Stimulated activated naive CD8-positive, alpha-beta T cell treated with anti-CD3 and anti-CD28 coated beads, Interleukin-15, Interleukin-2, amounts not matched to agents 100 U/mL and 50 U/mL, for 24 hours (primary cell): ENCODE measurements around the gene HSH2D.
"Not testable (repeated sequence)": the region's sequence is repeated elsewhere in the genome, so short reads cannot be mapped to it uniquely, and the experiment has no call there.

ENCODE experiments used
- ATAC-seq: fragments of 150-1000 bp; cut with Tn5 transposase; one replicate; pipeline ENCODE4 v1.10.0; 2021
- DNase-seq: peaks from one replicate; pipeline ENCODE4 v3.0.0; 2021

Gene HSH2D

GRCh38 chr19:16155128-16155527 is 11.6 kb downstream of the HSH2D start:
- DNase-seq (no peak), ATAC-seq (no peak)

GRCh38 chr19:16156904-16157303 is 13.4 kb downstream of the HSH2D start:
- DNase-seq (no peak), ATAC-seq (no peak)

- ATAC-seq: no peak
These were observed 14.1 kb downstream of the HSH2D start for GRCh38 chr19:16157601-16158000.

GRCh38 chr19:16159655-16160054 is 16.2 kb downstream of the HSH2D start:
- no peak for DNase-seq
- ATAC-seq: no peak

More at GRCh38 chr19:16157601-16158000, 14.1 kb downstream of the HSH2D start:
- no peak for DNase-seq

GRCh38 chr19:16160445-16160942 is 17.0 kb downstream of the HSH2D start:
- no peak for DNase-seq
- peak; percentile 92 for ATAC-seq

- ATAC-seq (peak; percentile 90), DNase-seq (peak; percentile 78)
These were observed 17.6 kb downstream of the HSH2D start for GRCh38 chr19:16160943-16161560.

- peak; percentile 44 for DNase-seq
- no peak for ATAC-seq
These were observed 18.4 kb downstream of the HSH2D start for GRCh38 chr19:16161840-16162239.

GRCh38 chr19:16164222-16164890 is 20.9 kb downstream of the HSH2D start:
- DNase-seq: no peak
- ATAC-seq: no peak

- no peak for ATAC-seq
These were observed 22.9 kb downstream of the HSH2D start for GRCh38 chr19:16166417-16166816.

GRCh38 chr19:16167055-16167454 is 23.6 kb downstream of the HSH2D start:
- ATAC-seq (no peak), DNase-seq (no peak)

More at GRCh38 chr19:16166417-16166816, 22.9 kb downstream of the HSH2D start:
- DNase-seq: no peak

- DNase-seq: no peak
These were observed 25.1 kb downstream of the HSH2D start for GRCh38 chr19:16168465-16169081.

GRCh38 chr19:16170134-16170533 is 26.6 kb downstream of the HSH2D start:
- no peak for ATAC-seq
- no peak for DNase-seq

More at GRCh38 chr19:16168465-16169081, 25.1 kb downstream of the HSH2D start:
- peak; percentile 14 for ATAC-seq

- DNase-seq (no peak), ATAC-seq (no peak)
These were observed 32.5 kb downstream of the HSH2D start for GRCh38 chr19:16175954-16176353.

GRCh38 chr19:16178866-16179265 is 35.4 kb downstream of the HSH2D start:
- not testable (repeated sequence) for DNase-seq, ATAC-seq

- DNase-seq: no peak
- no peak for ATAC-seq
These were observed 37.1 kb downstream of the HSH2D start for GRCh38 chr19:16180611-16181010.

- ATAC-seq (no peak), DNase-seq (no peak)
These were observed 41.2 kb downstream of the HSH2D start for GRCh38 chr19:16184665-16185122.

GRCh38 chr19:16185123-16185767 is 41.8 kb downstream of the HSH2D start, which contains the start of gene FAM32A:
Gene FAM32A (plus strand): TSS chr19:16185410. CDS start chr19:16185443, 33 bp downstream.
- DNase-seq (peak; percentile 98), ATAC-seq (peak; percentile 94)

GRCh38 chr19:16185768-16186123 is 42.3 kb downstream of the HSH2D start:
- peak; percentile 63 for DNase-seq
- peak; percentile 20 for ATAC-seq

- ATAC-seq: no peak
- DNase-seq: no peak
These were observed 45.0 kb downstream of the HSH2D start for GRCh38 chr19:16188521-16188920.

GRCh38 chr19:16190198-16190597 is 46.7 kb downstream of the HSH2D start:
- DNase-seq: no peak
- ATAC-seq: no peak

- no peak for DNase-seq
- no peak for ATAC-seq
These were observed 47.3 kb downstream of the HSH2D start for GRCh38 chr19:16190736-16191135.

GRCh38 chr19:16191216-16191908 is 47.9 kb downstream of the HSH2D start:
- DNase-seq: no peak
- no peak for ATAC-seq
